GM18507 (cell line): ENCODE data around the gene GNAQ.

Experiments used
- DNase-seq: peaks from one replicate; pipeline ENCODE4 v3.0.0; 2011; ENCODE audit warnings: low read depth; ENCODE audit not compliant: insufficient read length; ENCODE audit errors: extremely low spot score
- FAIRE-seq: peaks from 2 replicates; lab custom pipeline; 2011; peaks lifted over from hg19 to GRCh38; lab: Jason Lieb, UNC

GNAQ gene

GRCh38 chr9:77952635-77953328 is 78.8 kb downstream of the GNAQ start:
- no peak for DNase-seq
- FAIRE-seq: no peak

- no peak for FAIRE-seq
- DNase-seq: no peak
Measured at GRCh38 chr9:77951369-77951768, 80.2 kb downstream of the GNAQ start.

- no peak for DNase-seq
Measured at GRCh38 chr9:77949751-77950436, 81.7 kb downstream of the GNAQ start.

GRCh38 chr9:77947651-77948050 is 84.0 kb downstream of the GNAQ start:
- FAIRE-seq (no peak), DNase-seq (no peak)

More at GRCh38 chr9:77949751-77950436, 81.7 kb downstream of the GNAQ start:
- FAIRE-seq: no peak

GRCh38 chr9:77946969-77947620 is 84.5 kb downstream of the GNAQ start:
- DNase-seq (no peak), FAIRE-seq (no peak)

GRCh38 chr9:77946296-77946695 is 85.3 kb downstream of the GNAQ start:
- DNase-seq (no peak), FAIRE-seq (no peak)

GRCh38 chr9:77945798-77946197 is 85.8 kb downstream of the GNAQ start:
- FAIRE-seq: no peak
- DNase-seq: no peak

- DNase-seq (no peak), FAIRE-seq (no peak)
Measured at GRCh38 chr9:77944556-77945243, 86.9 kb downstream of the GNAQ start.

GRCh38 chr9:77943057-77943456 is 88.6 kb downstream of the GNAQ start:
- no peak for FAIRE-seq
- no peak for DNase-seq

GRCh38 chr9:77939149-77939668 is 92.4 kb downstream of the GNAQ start:
- no peak for DNase-seq
- FAIRE-seq: no peak

GRCh38 chr9:77938163-77938562 is 93.4 kb downstream of the GNAQ start:
- FAIRE-seq (no peak), DNase-seq (no peak)

- no peak for DNase-seq
- no peak for FAIRE-seq
Measured at GRCh38 chr9:77935974-77936373, 95.6 kb downstream of the GNAQ start.

GRCh38 chr9:77935211-77935610 is 96.4 kb downstream of the GNAQ start:
- DNase-seq (no peak), FAIRE-seq (no peak)

GRCh38 chr9:77933976-77934375 is 97.6 kb downstream of the GNAQ start:
- FAIRE-seq: no peak

GRCh38 chr9:77933019-77933418 is 98.6 kb downstream of the GNAQ start:
- DNase-seq: no peak
- no peak for FAIRE-seq

More at GRCh38 chr9:77933976-77934375, 97.6 kb downstream of the GNAQ start:
- no peak for DNase-seq

- FAIRE-seq (no peak), DNase-seq (no peak)
Measured at GRCh38 chr9:77929942-77930341, 101.7 kb downstream of the GNAQ start.

- FAIRE-seq (no peak), DNase-seq (no peak)
Measured at GRCh38 chr9:77927265-77927664, 104.3 kb downstream of the GNAQ start.

GRCh38 chr9:77926371-77926878 is 105.2 kb downstream of the GNAQ start:
- DNase-seq: no peak

GRCh38 chr9:77922591-77922990 is 109.0 kb downstream of the GNAQ start:
- DNase-seq: no peak
- no peak for FAIRE-seq

More at GRCh38 chr9:77926371-77926878, 105.2 kb downstream of the GNAQ start:
- FAIRE-seq: no peak

GRCh38 chr9:77917800-77918199 is 113.8 kb downstream of the GNAQ start:
- FAIRE-seq: no peak
- no peak for DNase-seq
